Muscle layer of duodenum (tissue), 2 donors: ENCODE results near the gene TAB3.
"Not testable (repeated sequence)": the region's sequence is repeated elsewhere in the genome, so short reads cannot be mapped to it uniquely, and the experiment has no call there.

Experiments
- H3K27ac ChIP-seq: one replicate; pipeline ENCODE4 v1.7.0; 2013; ENCODE audit warnings: mild to moderate bottlenecking, low read length
- H3K27me3 ChIP-seq: one replicate; pipeline ENCODE4 v1.7.0; 2013; ENCODE audit warnings: low read depth, mild to moderate bottlenecking, control low read depth, low read length
- H3K36me3 ChIP-seq, 2 donors: one replicate each; pipeline ENCODE4 v1.7.0; 2013; ENCODE audit warnings: low read length in 2 of 2, control low read depth in 1 of 2, mild to moderate bottlenecking in 1 of 2; ENCODE audit not compliant: insufficient read depth in 2 of 2, control insufficient read depth in 1 of 2
- H3K4me1 ChIP-seq, 2 donors: one replicate each; pipeline ENCODE4 v1.7.0; 2013; ENCODE audit warnings: low read length in 2 of 2, mild to moderate bottlenecking in 2 of 2, control low read depth in 1 of 2, moderate library complexity in 1 of 2; ENCODE audit not compliant: insufficient read depth in 2 of 2, control insufficient read depth in 1 of 2
- H3K4me3 ChIP-seq, 2 donors: one replicate each; pipeline ENCODE4 v1.7.0; 2013; ENCODE audit warnings: low read length in 2 of 2, low read depth in 1 of 2, mild to moderate bottlenecking in 1 of 2
- H3K9me3 ChIP-seq, 2 donors: one replicate each; pipeline ENCODE4 v1.7.0; 2013; ENCODE audit warnings: low read length in 2 of 2, control low read depth in 1 of 2, mild to moderate bottlenecking in 1 of 2; ENCODE audit not compliant: control insufficient read depth in 1 of 2
- donor health status: healthy.

Gene TAB3

DNA sequence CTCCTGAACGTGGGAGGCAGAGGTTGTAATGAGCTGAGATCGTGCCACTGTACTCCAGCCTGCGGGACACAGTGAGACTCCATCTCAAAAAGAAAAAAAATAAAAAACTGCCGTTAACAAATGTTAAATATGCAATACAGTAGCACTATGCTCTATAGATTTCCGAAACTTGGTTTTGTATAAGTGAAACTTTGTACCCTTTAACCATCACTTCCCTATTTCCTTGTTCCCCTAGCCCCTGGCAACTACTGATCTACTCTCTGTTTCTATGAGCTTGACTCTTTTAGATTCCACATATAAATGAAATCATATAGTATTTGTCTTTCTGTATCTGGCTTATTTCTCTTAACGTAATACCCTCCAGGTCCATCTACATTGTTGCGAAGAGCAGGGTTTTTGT lies 74.1 kb downstream of the TAB3 start:
- H3K4me1 ChIP-seq: no peaks in the 10 kb centered on the region
- H3K4me3 ChIP-seq: no peak overlapping the region
- H3K27me3 ChIP-seq: no peaks in the 10 kb centered on the region
- no peaks in the 10 kb centered on the region for H3K36me3 ChIP-seq
- no peak overlapping the region for H3K27ac ChIP-seq
- H3K9me3 ChIP-seq: no peaks in the 10 kb centered on the region

DNA sequence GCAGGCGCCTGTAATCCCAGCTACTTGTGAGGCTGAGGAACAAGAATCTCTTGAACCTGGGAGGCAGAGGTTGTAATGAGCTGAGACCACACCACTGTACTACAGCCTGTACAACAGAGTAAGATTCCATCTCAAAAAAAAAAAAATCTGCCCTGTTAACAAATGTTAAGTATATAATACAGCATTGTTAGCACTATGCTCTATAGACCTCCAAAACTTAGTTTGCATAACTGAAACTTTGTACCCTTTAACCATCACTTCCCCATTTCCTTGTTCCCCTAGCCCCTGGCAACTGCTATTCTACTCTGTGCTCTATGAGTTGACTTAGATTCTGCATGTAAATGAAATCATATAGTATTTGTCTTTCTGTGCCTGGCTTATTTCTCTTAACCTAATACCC lies 76.7 kb downstream of the TAB3 start:
- Histone ChIP-seq H3K27ac (no peak overlapping the region), H3K9me3 (no peaks in the 10 kb centered on the region), H3K4me1 (no peaks in the 10 kb centered on the region), H3K36me3 (no peaks in the 10 kb centered on the region), H3K4me3 (no peak overlapping the region), H3K27me3 (no peaks in the 10 kb centered on the region)

DNA sequence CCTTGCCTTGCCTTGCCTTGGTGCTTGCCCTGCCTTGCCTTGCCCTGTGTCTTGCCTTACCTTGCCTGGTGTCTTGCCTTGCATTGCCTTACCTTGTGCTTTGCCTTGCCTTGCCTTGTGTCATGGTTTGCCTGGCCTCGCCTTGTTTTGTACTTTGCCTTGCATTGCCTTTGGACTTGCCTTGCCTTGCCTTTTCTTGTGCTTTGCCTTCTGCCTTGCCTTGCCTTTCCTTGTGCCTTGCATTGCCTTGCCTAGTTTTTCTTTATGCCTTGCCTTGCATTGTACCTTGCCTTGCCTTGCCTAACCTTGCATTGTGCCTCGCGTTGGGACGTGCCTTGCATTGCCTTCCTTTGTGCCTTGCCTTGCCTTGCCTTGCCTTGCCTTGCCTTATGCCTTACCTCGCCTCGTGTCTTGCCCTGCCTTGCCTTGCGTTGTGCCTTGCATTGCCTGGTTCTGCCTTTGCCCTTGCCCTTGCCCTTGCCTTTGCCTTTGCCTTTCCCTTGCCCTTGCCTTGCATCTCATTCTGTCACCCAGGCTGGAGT lies 82.8 kb downstream of the TAB3 start:
- Histone ChIP-seq H3K9me3 (no peaks in the 10 kb centered on the region), H3K36me3 (no peaks in the 10 kb centered on the region), H3K4me3 (no peak overlapping the region), H3K27me3 (no peaks in the 10 kb centered on the region), H3K27ac (no peak overlapping the region), H3K4me1 (no peaks in the 10 kb centered on the region)

DNA sequence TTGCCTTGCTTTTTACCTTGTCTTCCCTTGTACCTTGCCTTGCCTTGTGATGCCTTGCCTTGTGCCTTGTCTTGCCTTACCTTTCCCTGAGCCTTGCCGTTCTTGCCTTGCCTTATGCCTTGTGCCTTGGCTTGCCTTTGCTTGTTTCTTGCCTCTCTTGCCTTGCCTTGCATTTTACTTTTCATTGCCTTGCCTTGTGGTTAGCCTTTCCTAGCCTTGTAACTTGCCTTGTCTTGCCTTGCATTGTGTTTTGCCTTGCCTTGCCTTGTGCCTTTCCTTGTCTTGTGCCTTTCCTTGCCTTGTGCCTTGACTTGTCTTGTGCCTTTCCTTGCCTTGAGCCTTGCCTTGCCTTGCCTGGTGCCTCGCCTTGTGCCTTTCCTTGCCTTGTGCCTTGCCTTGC lies 84.6 kb downstream of the TAB3 start:
- no peak overlapping the region for H3K27ac ChIP-seq
- H3K36me3 ChIP-seq: no peaks in the 10 kb centered on the region
- no peaks in the 10 kb centered on the region for H3K27me3 ChIP-seq
- no peaks in the 10 kb centered on the region for H3K4me1 ChIP-seq
- no peak overlapping the region for H3K4me3 ChIP-seq
- no peaks in the 10 kb centered on the region for H3K9me3 ChIP-seq

DNA sequence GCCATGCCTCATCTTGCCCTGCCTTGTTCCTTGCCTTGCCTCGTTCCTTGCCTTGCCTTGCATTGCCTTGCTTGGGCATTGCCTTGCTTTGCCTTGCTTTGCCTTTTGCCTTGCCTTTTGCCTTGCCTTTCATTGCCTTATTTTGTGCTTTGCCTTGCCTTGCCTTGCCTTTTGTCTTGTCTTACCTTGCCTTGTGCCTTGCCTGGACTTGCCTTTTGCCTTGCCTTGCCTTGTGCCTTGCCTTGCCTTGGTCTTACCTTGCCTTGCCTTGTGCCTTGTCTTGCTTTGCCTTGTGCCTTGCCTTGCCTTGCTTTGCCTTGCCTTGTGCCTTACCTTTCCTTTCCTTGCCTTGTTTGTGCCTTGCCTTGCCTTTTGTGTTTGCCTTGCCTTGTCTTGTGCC lies 88.2 kb downstream of the TAB3 start:
- no peaks in the 10 kb centered on the region for H3K4me1 ChIP-seq
- no peaks in the 10 kb centered on the region for H3K9me3 ChIP-seq
- H3K27ac ChIP-seq: no peak overlapping the region
- H3K4me3 ChIP-seq: no peak overlapping the region
- no peaks in the 10 kb centered on the region for H3K27me3 ChIP-seq
- H3K36me3 ChIP-seq: no peaks in the 10 kb centered on the region

DNA sequence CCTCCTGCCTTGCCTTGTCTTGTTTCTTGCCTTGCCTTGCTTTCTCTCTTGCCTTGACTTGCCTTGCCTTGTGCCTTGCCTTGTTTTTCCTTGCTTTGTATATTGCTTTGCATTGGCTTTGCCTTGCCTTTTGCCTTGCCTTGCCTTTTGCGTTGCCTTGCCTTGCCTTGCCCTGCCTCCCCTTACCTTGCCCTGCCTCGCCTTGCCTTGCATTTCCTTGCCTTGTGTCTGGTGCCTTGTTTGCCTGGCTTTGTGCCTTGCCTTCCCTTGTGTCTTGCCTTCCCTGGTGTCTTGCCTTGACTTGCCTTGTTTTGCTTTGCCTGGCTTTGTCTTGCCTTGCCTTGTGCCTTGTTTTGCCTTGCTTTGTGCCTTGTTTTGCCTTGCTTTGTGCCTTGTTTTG lies 89.7 kb downstream of the TAB3 start:
- H3K36me3 ChIP-seq: no peaks in the 10 kb centered on the region
- no peak overlapping the region for H3K27ac ChIP-seq
- no peaks in the 10 kb centered on the region for H3K27me3 ChIP-seq
- no peaks in the 10 kb centered on the region for H3K4me1 ChIP-seq
- no peak overlapping the region for H3K4me3 ChIP-seq
- no peaks in the 10 kb centered on the region for H3K9me3 ChIP-seq

DNA sequence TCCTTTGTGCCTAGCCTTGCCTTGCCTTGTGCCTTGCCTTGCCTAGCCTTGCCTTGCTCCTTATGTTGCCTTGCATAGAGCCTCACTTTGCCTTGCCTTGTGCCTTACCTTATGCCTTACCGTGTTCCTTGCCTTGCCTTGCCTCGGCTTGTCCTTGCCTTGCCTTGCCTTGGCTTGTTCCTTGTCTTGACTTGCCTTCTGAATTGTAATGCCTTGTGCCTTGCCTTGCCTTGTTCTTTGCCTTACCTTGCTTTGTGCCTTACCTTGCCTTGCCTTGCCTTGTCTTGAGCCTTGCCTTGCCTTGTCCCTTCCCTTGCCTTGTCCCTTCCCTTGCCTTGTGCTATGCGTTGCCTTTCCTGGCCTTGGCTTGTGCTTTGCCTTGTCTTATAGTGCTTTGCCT lies 90.2 kb downstream of the TAB3 start:
- Histone ChIP-seq H3K27ac (no peak overlapping the region), H3K27me3 (no peaks in the 10 kb centered on the region), H3K4me3 (no peak overlapping the region), H3K36me3 (no peaks in the 10 kb centered on the region), H3K4me1 (no peaks in the 10 kb centered on the region), H3K9me3 (no peaks in the 10 kb centered on the region)

DNA sequence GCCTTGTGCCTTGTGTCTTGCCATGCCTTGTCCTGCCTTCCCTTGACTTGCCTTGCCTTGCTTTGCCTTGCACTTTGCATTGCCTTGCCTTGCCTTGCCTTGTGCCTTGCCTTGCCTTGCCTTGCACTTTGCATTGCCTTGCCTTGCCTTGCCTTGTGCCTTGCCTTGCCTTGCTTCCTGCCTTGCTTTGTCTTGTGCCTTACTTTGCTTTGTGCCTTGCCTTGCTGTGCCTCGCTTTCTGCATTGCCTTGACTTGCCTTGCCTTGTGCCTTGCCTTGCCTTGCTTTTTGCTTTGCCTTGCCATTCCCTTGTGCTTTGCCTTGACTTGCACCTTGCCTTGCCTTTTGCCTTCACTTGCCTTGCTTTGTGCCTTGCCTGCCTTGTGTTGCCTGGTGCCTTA lies 91.8 kb downstream of the TAB3 start:
- not testable (repeated sequence) for H3K4me1 ChIP-seq, H3K4me3 ChIP-seq, H3K9me3 ChIP-seq

DNA sequence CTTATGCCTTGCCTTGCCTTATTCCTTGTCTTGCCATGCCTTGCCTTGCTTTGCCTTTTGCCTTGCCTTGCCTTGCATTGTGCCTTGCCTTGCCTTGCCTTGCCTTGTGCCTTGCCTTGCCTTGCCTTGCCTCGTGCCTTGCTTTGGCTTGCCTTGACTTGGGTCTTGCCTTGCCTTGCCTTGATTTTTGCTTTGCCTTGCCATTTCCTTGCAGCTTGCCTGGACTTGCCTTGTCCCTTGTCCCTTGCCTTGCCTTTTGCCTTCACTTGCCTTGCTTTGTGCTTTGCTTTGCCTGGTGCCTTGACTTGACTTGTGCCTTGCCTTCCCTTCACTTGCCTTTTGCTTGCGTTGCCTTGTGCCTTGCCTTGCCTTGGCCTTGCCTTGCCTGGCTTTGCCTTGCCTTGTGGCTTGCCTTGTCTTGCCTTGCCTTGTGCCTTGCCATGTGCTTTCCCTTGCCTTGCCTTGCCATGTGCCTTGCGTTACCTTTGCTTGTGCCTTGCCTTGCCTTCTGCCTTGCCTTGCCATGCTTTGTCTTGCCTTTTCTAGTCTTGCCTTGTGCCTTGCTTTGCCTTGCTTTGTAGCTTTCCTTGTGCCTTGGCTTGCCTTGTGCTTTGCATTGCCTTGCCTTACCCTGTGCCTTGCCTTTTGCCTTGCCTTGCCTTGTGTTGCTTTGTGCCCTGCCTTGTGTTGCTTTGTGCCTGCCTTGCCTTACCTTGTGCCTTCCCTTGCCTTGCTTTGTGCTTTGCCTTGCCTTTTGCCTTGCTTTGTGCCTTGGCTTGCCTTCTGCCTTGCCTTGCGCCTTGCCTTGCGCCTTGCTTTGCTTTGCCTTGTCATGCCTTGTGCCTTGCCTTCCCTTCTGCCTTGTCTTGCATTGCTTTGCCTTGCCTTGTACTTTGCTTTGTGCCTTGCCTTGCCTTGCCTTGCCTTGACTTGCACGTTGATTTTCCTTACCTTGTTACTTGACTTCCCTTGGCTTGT lies 92.8 kb downstream of the TAB3 start:
- Histone ChIP-seq H3K4me1 (no peaks in the 10 kb centered on the region), H3K9me3 (no peaks in the 10 kb centered on the region), H3K4me3 (no peak overlapping the region), H3K27ac (no peak overlapping the region), H3K27me3 (no peaks in the 10 kb centered on the region), H3K36me3 (no peaks in the 10 kb centered on the region)

More for the DNA sequence above, 91.8 kb downstream of the TAB3 start:
- not testable (repeated sequence) for H3K27ac ChIP-seq, H3K27me3 ChIP-seq, H3K36me3 ChIP-seq

DNA sequence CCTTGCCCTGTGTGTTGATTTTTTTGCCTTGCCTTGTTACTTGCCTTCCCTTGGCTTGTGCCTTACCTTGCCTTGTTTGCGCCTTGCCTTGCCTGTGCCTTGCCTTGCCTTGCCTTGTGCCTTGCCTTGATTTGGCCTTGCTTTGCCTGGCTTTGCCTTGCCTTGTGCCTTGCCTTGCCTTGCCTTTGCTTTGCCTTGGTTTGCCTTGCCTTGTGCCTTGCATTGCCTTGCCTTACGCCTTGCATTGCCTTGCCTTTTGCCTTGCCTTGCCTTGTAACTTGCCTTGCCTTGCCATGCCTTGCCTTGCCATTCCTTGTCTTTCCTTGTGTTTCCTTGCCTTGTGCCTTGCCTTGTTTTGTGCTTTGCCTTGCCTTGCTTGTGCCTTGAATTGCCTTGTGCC lies 94.6 kb downstream of the TAB3 start:
- Histone ChIP-seq H3K36me3 (no peaks in the 10 kb centered on the region), H3K27me3 (no peaks in the 10 kb centered on the region), H3K4me1 (no peaks in the 10 kb centered on the region), H3K4me3 (no peak overlapping the region), H3K27ac (no peak overlapping the region), H3K9me3 (no peaks in the 10 kb centered on the region)

DNA sequence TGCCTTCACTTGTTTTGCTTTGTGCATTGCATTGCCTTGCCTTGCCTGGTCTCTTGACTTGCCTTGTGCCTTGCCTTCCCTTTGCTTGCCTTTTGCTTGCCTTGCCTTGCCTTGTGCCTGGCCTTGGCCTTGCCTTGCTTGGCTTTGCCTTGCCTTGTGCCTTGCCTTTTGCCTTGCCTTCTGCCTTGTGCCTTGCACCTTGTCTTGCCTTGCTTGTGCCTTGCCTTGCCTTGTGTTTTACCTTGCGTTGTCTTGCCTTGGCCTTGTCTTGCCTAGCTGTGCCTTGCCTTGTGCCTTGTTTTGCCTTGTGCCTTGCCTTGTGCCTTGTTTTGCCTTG lies 95.3 kb downstream of the TAB3 start:
- Histone ChIP-seq H3K36me3 (no peaks in the 10 kb centered on the region), H3K4me1 (no peaks in the 10 kb centered on the region), H3K27me3 (no peaks in the 10 kb centered on the region), H3K4me3 (no peak overlapping the region), H3K27ac (no peak overlapping the region), H3K9me3 (no peaks in the 10 kb centered on the region)
